A549 (cell line): ENCODE results near the gene NEAT1. TPM values are rescaled to one million over a fixed set of nuclear protein-coding genes. Genes with fewer than 3 reads are reported as not detected.

Experiments
- ATAC-seq, 2 experiments: fragments of 200-7000 bp in 1 of 2; fragments of >200 bp in 1 of 2; cut with Nextera tagmentation in 1 of 2; cut with Tn5 transposase in 1 of 2; 3 replicates each; pipeline versions ENCODE4 v1.8.0 to v1.9.1; 2018 to 2020; ENCODE audit warnings: mild to moderate bottlenecking in 1 of 2, moderate library complexity in 1 of 2
- CTCF ChIA-PET: fragments of 300-600 bp; sonication (Branson Sonifier 250); formaldehyde crosslinking; extraction: SDS; loops from one replicate; lab custom pipeline; 2021; ENCODE audit warnings: antibody characterized with exemption, inconsistent platforms; lab: Yijun Ruan, JAX
- POLR2A ChIA-PET: fragments of 350-600 bp; formaldehyde crosslinking; extraction: SDS; loops from one replicate; lab custom pipeline; 2021; ENCODE audit warnings: antibody characterized with exemption, inconsistent platforms; lab: Yijun Ruan, JAX
- DNase-seq, 2 experiments: peaks; one replicate each; pipeline versions ENCODE4 v3.0.0 to v3.0.0-alpha.2; 2011 to 2016; ENCODE audit warnings: low read depth in 1 of 2, low spot score in 1 of 2
- FAIRE-seq: peaks from 2 replicates; lab custom pipeline; 2011; peaks lifted over from hg19 to GRCh38; lab: Jason Lieb, UNC
- H3K27ac ChIP-seq, 2 experiments: fragments of >200 bp; sonication (Bioruptor Twin); formaldehyde crosslinking; 3 replicates each; pipeline ENCODE4 v1.5.1; 2016 to 2017
- H3K4me1 ChIP-seq: fragments of >200 bp; sonication (Bioruptor Twin); formaldehyde crosslinking; 3 replicates; pipeline ENCODE4 v1.6.1; 2016
- H3K4me2 ChIP-seq: fragments of >200 bp; sonication (Bioruptor Twin); formaldehyde crosslinking; 3 replicates; pipeline ENCODE4 v1.6.1; 2016
- H3K4me3 ChIP-seq: fragments of >200 bp; sonication (Bioruptor Twin); formaldehyde crosslinking; 3 replicates; pipeline ENCODE4 v1.5.1; 2016
- H3K9me3 ChIP-seq: fragments of >200 bp; sonication (Bioruptor Twin); formaldehyde crosslinking; 3 replicates; pipeline ENCODE4 v1.6.1; 2016
- CBX2 ChIP-seq: fragments of 200-600 bp; sonication (generic); IDR thresholded peaks from 2 replicates; pipeline ENCODE4 v1.6.1; 2016; ENCODE audit warnings: low read depth, mild to moderate bottlenecking, borderline replicate concordance
- CHD2 ChIP-seq: fragments of 150-350 bp; IDR thresholded peaks from 2 replicates; pipeline ENCODE4 v1.6.1; 2014; ENCODE audit warnings: low read length; ENCODE audit not compliant: partially characterized antibody
- CTCF ChIP-seq: fragments of >200 bp; sonication (Bioruptor Twin); formaldehyde crosslinking; IDR thresholded peaks from 3 replicates; pipeline ENCODE4 v1.5.1; 2016
- E2F6 ChIP-seq: IDR thresholded peaks from 2 replicates; pipeline ENCODE4 v1.6.1; 2012; ENCODE audit warnings: low read depth, borderline replicate concordance
- EHF ChIP-seq: fragments of 250-450 bp; sonication (Bioruptor Pico); IDR thresholded peaks from 2 replicates; pipeline ENCODE4 v1.5.0; 2020; ENCODE audit warnings: mild to moderate bottlenecking
- ELK1 ChIP-seq: fragments of 150-350 bp; IDR thresholded peaks from 2 replicates; pipeline ENCODE4 v1.6.1; 2014; ENCODE audit warnings: low read depth, mild to moderate bottlenecking, low read length
- EP300 ChIP-seq, 2 experiments: fragments of >200 bp; sonication (Bioruptor Twin); formaldehyde crosslinking; IDR thresholded peaks; 2 replicates in 1 of 2; 3 replicates in 1 of 2; pipeline ENCODE4 v1.6.1; 2016 to 2017
- ESRRA ChIP-seq: fragments of 150-350 bp; IDR thresholded peaks from 2 replicates; pipeline ENCODE4 v1.6.1; 2014; ENCODE audit warnings: mild to moderate bottlenecking, low read length, borderline replicate concordance
- FOSB ChIP-seq: fragments of 250-450 bp; sonication (Bioruptor Pico); IDR thresholded peaks from 2 replicates; pipeline ENCODE4 v1.5.0; 2020; ENCODE audit warnings: mild to moderate bottlenecking, moderate library complexity
- HMGXB4 ChIP-seq: fragments of 250-450 bp; sonication (Bioruptor Pico); IDR thresholded peaks from 2 replicates; pipeline ENCODE4 v1.5.0; 2021; ENCODE audit warnings: mild to moderate bottlenecking, moderate library complexity, borderline replicate concordance
- HOXA7 ChIP-seq: fragments of 250-450 bp; sonication (Bioruptor Pico); IDR thresholded peaks from 2 replicates; pipeline ENCODE4 v1.5.0; 2020; ENCODE audit warnings: mild to moderate bottlenecking, moderate library complexity
- HOXB13 ChIP-seq: fragments of 250-450 bp; sonication (Bioruptor Pico); IDR thresholded peaks from 2 replicates; pipeline ENCODE4 v1.5.0; 2020; ENCODE audit warnings: low read depth, mild to moderate bottlenecking, moderate library complexity
- JUN ChIP-seq, 2 experiments: fragments of >200 bp; sonication (Bioruptor Twin); formaldehyde crosslinking; IDR thresholded peaks; 2 replicates in 1 of 2; 3 replicates in 1 of 2; pipeline ENCODE4 v1.6.1; 2016 to 2017
- MAFK ChIP-seq: fragments of 450-650 bp; IDR thresholded peaks from 2 replicates; pipeline ENCODE4 v1.6.1; 2014; ENCODE audit not compliant: partially characterized antibody
- MAX ChIP-seq: IDR thresholded peaks from 2 replicates; pipeline ENCODE4 v1.6.1; 2012
- MAZ ChIP-seq: fragments of 150-350 bp; IDR thresholded peaks from 2 replicates; pipeline ENCODE4 v1.6.1; 2014; ENCODE audit warnings: antibody characterized with exemption, low read depth, low read length, borderline replicate concordance
- NFE2L2 ChIP-seq: fragments of 150-350 bp; conservative IDR thresholded peaks from 2 replicates; pipeline ENCODE4 v1.6.1; 2014; ENCODE audit warnings: low read length
- NPAS2 ChIP-seq: fragments of 250-450 bp; sonication (Bioruptor Pico); IDR thresholded peaks from 2 replicates; pipeline ENCODE4 v1.8.0; 2022; ENCODE audit warnings: mild to moderate bottlenecking, moderate library complexity, borderline replicate concordance
- NR3C1 ChIP-seq: fragments of >200 bp; sonication (Bioruptor Twin); formaldehyde crosslinking; IDR thresholded peaks from 3 replicates; pipeline ENCODE4 v1.6.1; 2017
- POLR2AphosphoS2 ChIP-seq: conservative IDR thresholded peaks from 2 replicates; pipeline ENCODE4 v1.6.1; 2012; ENCODE audit warnings: low read length, improper control_type of control experiment, inconsistent platforms
- RARB ChIP-seq: fragments of 250-450 bp; sonication (Bioruptor Pico); IDR thresholded peaks from 2 replicates; pipeline ENCODE4 v1.8.0; 2021; ENCODE audit warnings: mild to moderate bottlenecking, moderate library complexity
- RNF2 ChIP-seq: fragments of 200-600 bp; sonication (generic); IDR thresholded peaks from 2 replicates; pipeline ENCODE4 v1.6.1; 2016; ENCODE audit warnings: low read depth, mild to moderate bottlenecking, antibody characterized with exemption, moderate library complexity, borderline replicate concordance
- SMC3 ChIP-seq: fragments of >200 bp; sonication (Bioruptor Twin); formaldehyde crosslinking; IDR thresholded peaks from 3 replicates; pipeline ENCODE4 v1.6.1; 2018; ENCODE audit warnings: inconsistent platforms
- TFCP2L1 ChIP-seq: fragments of 250-450 bp; sonication (Bioruptor Pico); IDR thresholded peaks from 2 replicates; pipeline ENCODE4 v1.5.0; 2021; ENCODE audit warnings: mild to moderate bottlenecking
- TP53 ChIP-seq: fragments of 250-450 bp; sonication (Bioruptor Pico); IDR thresholded peaks from 2 replicates; pipeline ENCODE4 v1.5.0; 2021; ENCODE audit warnings: mild to moderate bottlenecking, moderate library complexity
- ZC3H11A ChIP-seq: fragments of 450-650 bp; IDR thresholded peaks from 2 replicates; pipeline ENCODE4 v1.6.1; 2014; ENCODE audit warnings: antibody characterized with exemption, mild to moderate bottlenecking
- WGBS: methylation state at CpG from one replicate; pipeline ENCODE4 v1.1.6; 2017; ENCODE audit errors: missing lambda C conversion rate; 5-methylcytosine and 5-hydroxymethylcytosine counted together
- polyA plus RNA-seq, 4 experiments: library from polyadenylated mRNA; depleted of rRNA in 3 of 4; stranded (reverse); fragments of >200 nt; fragmentation: RNase III in 1 of 4; extraction: RNeasy Plus Mini Kit Qiagen cat#74134 plus additional on column Dnase treatment in 1 of 4; gene quantifications; 2 replicates in 3 of 4; 3 replicates in 1 of 4; pipeline ENCODE4 v1.2.3, GENCODE V29; 2011 to 2017

NEAT1 gene
- polyA plus RNA-seq, 2 of the 4 experiments (the other 2 are of a cell fraction): 314 to 1,223 TPM

- Histone ChIP-seq H3K4me2 (0 out of 3 replicates have a peak overlapping the region, but pooled peaks have one; percentile 1), H3K27ac (peak overlapping the region in 1 of 2 experiments; percentile 81; a peak in 3 of 6 replicates), H3K4me3 (no peak overlapping the region), H3K9me3 (no peaks in the 10 kb centered on the region), H3K4me1 (peaks cover 94% of the 10 kb centered on the region)
- TF ChIP-seq CBX2 (no peak), JUN (IDR thresholded peaks at IDR 0.05) (peak in 1 of 2 experiments; percentile 6; a peak in 1 of 5 replicates), NR3C1 (no peak)
- POLR2A ChIA-PET: interaction anchor here (0.6 to 6.9 kb wide), 5 partner anchors 20 to 65 kb away, joined by 3 to 68 read pairs (median 4); partner anchors contain the start of genes MALAT1 and NEAT1
- CTCF ChIA-PET: interaction anchor here (1.1 to 5.4 kb wide), 4 partner anchors 26 to 67 kb away, joined by 3 to 36 read pairs (median 14); no protein-coding TSS in a partner anchor
- ATAC-seq (no peak), FAIRE-seq (no peak), DNase-seq (peak in 1 of 2 experiments; percentile 37)
- WGBS: 79% methylated on average over 9 of the region's 9 CpGs
These were observed 20.3 kb downstream of the NEAT1 start for GRCh38 chr11:65442842-65443331.

GRCh38 chr11:65444314-65445051 lies 21.9 kb downstream of the NEAT1 start:
- no peaks in the 10 kb centered on the region for H3K9me3 ChIP-seq
- DNase-seq (no peak), FAIRE-seq (no peak), ATAC-seq (peak; percentile 0 to 2; a peak in 4 of 6 replicates)
- 0 out of 3 replicates have a peak overlapping the region, but pooled peaks have one; percentile 7 for H3K4me2 ChIP-seq
- H3K4me3 ChIP-seq: no peak overlapping the region
- TF ChIP-seq MAX: no peak
- no peak; the same call in none of the 2 replicates for TF ChIP-seq POLR2AphosphoS2
- no peak for TF ChIP-seq EHF
- no peak for TF ChIP-seq ESRRA
- no peak for TF ChIP-seq NPAS2
- TF ChIP-seq JUN (IDR thresholded peaks at IDR 0.05): no peak
- no peak; the same call in 1 of the 2 replicates for TF ChIP-seq TFCP2L1 (CRISPR knock-in tag)
- no peak for TF ChIP-seq RNF2
- TF ChIP-seq TP53: peak; percentile 71
- no peak for TF ChIP-seq HOXB13 (CRISPR knock-in tag)
- TF ChIP-seq HOXA7 (CRISPR knock-in tag): no peak
- no peak for TF ChIP-seq HMGXB4 (CRISPR knock-in tag)
- peak; percentile 64; the same call in 1 of the 2 replicates for TF ChIP-seq RARB (CRISPR knock-in tag)
- no peak for TF ChIP-seq EP300 (IDR thresholded peaks at IDR 0.05)
- TF ChIP-seq MAZ: no peak
- TF ChIP-seq FOSB (CRISPR knock-in tag): peak; percentile 22; the same call in 1 of the 2 replicates
- TF ChIP-seq E2F6: no peak
- no peak for TF ChIP-seq SMC3
- TF ChIP-seq MAFK: no peak
- no peak for TF ChIP-seq ELK1
- TF ChIP-seq NFE2L2: no peak
- no peak for TF ChIP-seq CTCF
- no peak for TF ChIP-seq ZC3H11A
- TF ChIP-seq CHD2: no peak
- ChIA-PET POLR2A (interaction anchor here (1.0 to 6.9 kb wide), 13 partner anchors 8 to 111 kb away, joined by 3 to 68 read pairs (median 4); partner anchors contain the start of genes DPF2, MALAT1 and SCYL1), CTCF (interaction anchor here (0.9 to 5.4 kb wide), 7 partner anchors 16 to 66 kb away, joined by 3 to 36 read pairs (median 8); no protein-coding TSS in a partner anchor)
- WGBS: 88% methylated on average over 12 of the region's 14 CpGs
- H3K4me1 ChIP-seq: peaks cover 95% of the 10 kb centered on the region
- peak overlapping the region; percentile 43 to 81; a peak in 4 of 6 replicates for H3K27ac ChIP-seq
